ENCODE data around the gene AHCYL1. TPM values are rescaled to one million over a fixed set of nuclear protein-coding genes. Genes with fewer than 3 reads are reported as not detected.
A peak's percentile ranks its signal among the peaks of the same experiment; 100 is the strongest.

Gene AHCYL1
- total RNA-seq, 4 donors from 2014 or later = 82.6 to 102 (median 92.4) TPM

GRCh38 chr1:109988349-109988914 lies 3.9 kb downstream of the AHCYL1 start:
- Histone ChIP-seq H3K4me1 (peaks cover 17 to 90% (median 22%) of the 10 kb centered on the region in 3 donors), H3K36me3 (no peaks in the 10 kb centered on the region), H3K4me3 (no peak overlapping the region), H3K9me3 (no peaks in the 10 kb centered on the region), H3K27ac (no peak overlapping the region), H3K27me3 (no peaks in the 10 kb centered on the region)
- WGBS, 2 donors (ENCODE audit: low coverage in 1 of 2) = 95 to 96% methylated on average over 3 of the region's 3 CpGs
- TF ChIP-seq EP300 (IDR thresholded peaks at IDR 0.05) (no peak), CTCF (IDR thresholded peaks at IDR 0.05) (no peak), POLR2AphosphoS5 (IDR thresholded peaks at IDR 0.05) (no peak), POLR2A (IDR thresholded peaks at IDR 0.05) (no peak)
- ATAC-seq = no peak

- ATAC-seq = no peak
- Histone ChIP-seq H3K36me3 (no peaks in the 10 kb centered on the region), H3K27me3 (no peaks in the 10 kb centered on the region), H3K4me1 (peaks cover 24 to 92% (median 29%) of the 10 kb centered on the region in 3 donors), H3K27ac (peak overlapping the region in 1 of 4 donors; percentile 29), H3K9me3 (no peaks in the 10 kb centered on the region), H3K4me3 (no peak overlapping the region)
- WGBS, 2 donors (ENCODE audit: low coverage in 1 of 2) = 70 to 73% methylated on average over 9 of the region's 9 CpGs
- TF ChIP-seq EP300 (IDR thresholded peaks at IDR 0.05) (no peak), POLR2AphosphoS5 (IDR thresholded peaks at IDR 0.05) (no peak), POLR2A (IDR thresholded peaks at IDR 0.05) (no peak), CTCF (IDR thresholded peaks at IDR 0.05) (no peak)
Measured at GRCh38 chr1:109989506-109990301, 5.1 kb downstream of the AHCYL1 start.

DNA sequence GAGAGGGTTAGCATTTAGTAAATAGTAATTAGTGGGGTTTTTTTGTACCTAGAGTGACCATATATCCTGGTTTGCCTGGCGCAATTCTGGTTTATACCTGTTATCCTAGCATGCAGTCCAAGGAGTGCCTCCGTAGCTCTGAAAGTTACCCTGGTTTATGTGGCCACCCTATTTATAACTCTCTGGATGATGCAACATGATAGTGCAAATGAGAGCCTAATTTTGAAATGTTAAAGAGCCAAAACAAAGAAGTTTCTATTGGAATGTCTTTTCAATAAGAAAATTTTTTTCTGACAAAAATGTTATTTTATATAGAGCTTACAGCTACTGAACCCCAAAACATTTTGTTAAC lies 5.7 kb downstream of the AHCYL1 start:
- no peak for ATAC-seq
- Histone ChIP-seq H3K27ac (peak overlapping the region in 2 of 4 donors; percentile 13 to 29), H3K4me3 (no peak overlapping the region), H3K4me1 (peaks cover 29 to 98% (median 35%) of the 10 kb centered on the region in 3 donors), H3K9me3 (no peaks in the 10 kb centered on the region), H3K36me3 (no peaks in the 10 kb centered on the region), H3K27me3 (no peaks in the 10 kb centered on the region)
- TF ChIP-seq EP300 (IDR thresholded peaks at IDR 0.05) (no peak), POLR2A (IDR thresholded peaks at IDR 0.05) (no peak), POLR2AphosphoS5 (IDR thresholded peaks at IDR 0.05) (no peak), CTCF (IDR thresholded peaks at IDR 0.05) (no peak)
- WGBS, 2 donors (ENCODE audit: low coverage in 1 of 2) = 73 to 86% methylated on average over 2 of the region's 2 CpGs

DNA sequence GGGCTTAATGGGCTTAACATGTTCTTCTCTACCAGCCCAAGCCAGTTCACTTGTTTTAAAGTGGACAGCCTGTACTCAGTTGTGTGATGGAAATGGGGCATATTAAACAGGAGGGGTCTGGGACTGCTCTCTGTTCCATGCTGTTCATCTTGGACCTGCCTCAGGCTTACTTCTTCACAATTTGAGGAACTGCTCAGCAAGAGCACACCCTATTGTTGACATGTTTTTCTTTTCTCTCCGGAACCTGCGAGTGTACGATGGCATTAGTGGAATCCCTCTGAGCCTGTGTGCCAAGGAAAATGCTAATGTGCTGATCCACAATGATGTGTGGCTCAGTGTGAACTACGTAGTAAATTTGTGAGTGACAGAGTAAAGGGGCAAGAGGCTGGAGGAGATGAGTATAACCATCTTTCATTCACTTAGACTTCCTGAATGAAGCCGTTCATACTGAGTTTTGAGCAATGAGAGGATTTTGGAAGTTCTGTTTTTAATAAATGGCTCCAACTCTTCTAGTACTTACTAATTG lies 6.9 kb downstream of the AHCYL1 start:
- Histone ChIP-seq H3K4me1 (peaks cover 24 to 98% (median 39%) of the 10 kb centered on the region in 3 donors), H3K4me3 (no peak overlapping the region), H3K9me3 (no peaks in the 10 kb centered on the region), H3K27me3 (no peaks in the 10 kb centered on the region), H3K36me3 (no peaks in the 10 kb centered on the region), H3K27ac (peak overlapping the region in 3 of 4 donors; percentile 9 to 34 (median 17))
- no peak for ATAC-seq
- 34 to 57% methylated on average over 3 to 4 of the region's 5 CpGs for WGBS, 2 donors (ENCODE audit: low coverage in 1 of 2)
- TF ChIP-seq POLR2A (IDR thresholded peaks at IDR 0.05) (no peak), POLR2AphosphoS5 (IDR thresholded peaks at IDR 0.05) (no peak), EP300 (IDR thresholded peaks at IDR 0.05) (no peak), CTCF (IDR thresholded peaks at IDR 0.05) (no peak)
